Forelimb muscle (tissue), 1 donor: Measurements from ENCODE around the gene SMOC2. TPM values are rescaled to one million over a fixed set of nuclear protein-coding genes. Genes with fewer than 3 reads are reported as not detected.

Source experiments
- DNase-seq: peaks from one replicate; pipeline ENCODE4 v3.0.0-alpha.2; 2013; ENCODE audit warnings: low read depth
- polyA plus RNA-seq: library from polyadenylated mRNA; unstranded; fragments of 120-200 nt; gene quantifications from one replicate; pipeline ENCODE4 v1.2.1, GENCODE V29; 2013; ENCODE audit not compliant: insufficient read length

SMOC2 gene
- 74.8 TPM for polyA plus RNA-seq

GRCh38 chr6:168440520-168441433, at the start of gene SMOC2:
Gene SMOC2, plus strand, starts transcription at chr6:168441184. Its CDS starts 187 bp downstream, at chr6:168441371.
- no peak for DNase-seq

GRCh38 chr6:168393126-168393870, 47.7 kb upstream of the SMOC2 start:
- no peak for DNase-seq

- no peak for DNase-seq
These were observed 46.4 kb upstream of the SMOC2 start for GRCh38 chr6:168394606-168395005.

- no peak for DNase-seq
These were observed 45.0 kb upstream of the SMOC2 start for GRCh38 chr6:168395983-168396382.

- DNase-seq: no peak
These were observed 44.4 kb upstream of the SMOC2 start for GRCh38 chr6:168396561-168396960.

- DNase-seq: no peak
These were observed 44.0 kb upstream of the SMOC2 start for GRCh38 chr6:168397012-168397411.

- DNase-seq: no peak
These were observed 40.9 kb upstream of the SMOC2 start for GRCh38 chr6:168400037-168400436.

GRCh38 chr6:168403370-168404005, 37.5 kb upstream of the SMOC2 start:
- no peak for DNase-seq

GRCh38 chr6:168404560-168404959, 36.4 kb upstream of the SMOC2 start:
- DNase-seq: no peak

- DNase-seq: no peak
These were observed 33.1 kb upstream of the SMOC2 start for GRCh38 chr6:168407842-168408241.

GRCh38 chr6:168408504-168409136, 32.4 kb upstream of the SMOC2 start:
- DNase-seq: no peak

GRCh38 chr6:168410035-168410434, 30.9 kb upstream of the SMOC2 start:
- no peak for DNase-seq

- no peak for DNase-seq
These were observed 30.4 kb upstream of the SMOC2 start for GRCh38 chr6:168410554-168411011.

- DNase-seq: no peak
These were observed 29.9 kb upstream of the SMOC2 start for GRCh38 chr6:168411130-168411529.

- DNase-seq: no peak
These were observed 29.2 kb upstream of the SMOC2 start for GRCh38 chr6:168411793-168412192.

- no peak for DNase-seq
These were observed 28.5 kb upstream of the SMOC2 start for GRCh38 chr6:168412456-168412855.

GRCh38 chr6:168413018-168413720, 27.8 kb upstream of the SMOC2 start:
- DNase-seq: no peak

- no peak for DNase-seq
These were observed 27.1 kb upstream of the SMOC2 start for GRCh38 chr6:168413856-168414255.

- no peak for DNase-seq
These were observed 26.5 kb upstream of the SMOC2 start for GRCh38 chr6:168414336-168415097.
